ACC112 (cell line): ENCODE results near the gene STPG3.
"Not testable (repeated sequence)": the region's sequence is repeated elsewhere in the genome, so short reads cannot be mapped to it uniquely, and the experiment has no call there.

Experiments used
- H2AFZ ChIP-seq: fragments of 200-600 bp; sonication (generic); one replicate; pipeline ENCODE4 v1.6.0; 2017; ENCODE audit warnings: antibody characterized with exemption, low read length; ENCODE audit not compliant: unreplicated experiment
- H3K27ac ChIP-seq: fragments of 200-600 bp; sonication (generic); 2 replicates; pipeline ENCODE4 v1.5.1; 2014; ENCODE audit warnings: low read depth, mild to moderate bottlenecking, antibody characterized with exemption, low read length, moderate library complexity
- H3K27me3 ChIP-seq: fragments of 200-600 bp; sonication (generic); 2 replicates; pipeline ENCODE4 v1.6.1; 2014; ENCODE audit warnings: mild to moderate bottlenecking, antibody characterized with exemption, low read length, moderate library complexity, mixed read lengths; ENCODE audit not compliant: insufficient read depth
- H3K36me3 ChIP-seq: fragments of 200-600 bp; sonication (generic); 2 replicates; pipeline ENCODE4 v1.6.1; 2016; ENCODE audit warnings: mild to moderate bottlenecking, antibody characterized with exemption, low read length, moderate library complexity, mixed read lengths; ENCODE audit not compliant: insufficient read depth
- H3K4me1 ChIP-seq: fragments of 200-600 bp; sonication (generic); one replicate; pipeline ENCODE4 v1.6.1; 2016; ENCODE audit warnings: low read length, mixed read lengths; ENCODE audit not compliant: insufficient read depth, unreplicated experiment, control insufficient read depth
- H3K4me3 ChIP-seq: fragments of 200-600 bp; sonication (generic); 2 replicates; pipeline ENCODE4 v1.5.1; 2014; ENCODE audit warnings: mild to moderate bottlenecking, low read depth, low read length
- H3K79me2 ChIP-seq: fragments of 200-600 bp; sonication (generic); one replicate; pipeline ENCODE4 v1.6.0; 2016; ENCODE audit warnings: low read length; ENCODE audit not compliant: control insufficient read depth, unreplicated experiment, insufficient read depth

STPG3 gene

DNA sequence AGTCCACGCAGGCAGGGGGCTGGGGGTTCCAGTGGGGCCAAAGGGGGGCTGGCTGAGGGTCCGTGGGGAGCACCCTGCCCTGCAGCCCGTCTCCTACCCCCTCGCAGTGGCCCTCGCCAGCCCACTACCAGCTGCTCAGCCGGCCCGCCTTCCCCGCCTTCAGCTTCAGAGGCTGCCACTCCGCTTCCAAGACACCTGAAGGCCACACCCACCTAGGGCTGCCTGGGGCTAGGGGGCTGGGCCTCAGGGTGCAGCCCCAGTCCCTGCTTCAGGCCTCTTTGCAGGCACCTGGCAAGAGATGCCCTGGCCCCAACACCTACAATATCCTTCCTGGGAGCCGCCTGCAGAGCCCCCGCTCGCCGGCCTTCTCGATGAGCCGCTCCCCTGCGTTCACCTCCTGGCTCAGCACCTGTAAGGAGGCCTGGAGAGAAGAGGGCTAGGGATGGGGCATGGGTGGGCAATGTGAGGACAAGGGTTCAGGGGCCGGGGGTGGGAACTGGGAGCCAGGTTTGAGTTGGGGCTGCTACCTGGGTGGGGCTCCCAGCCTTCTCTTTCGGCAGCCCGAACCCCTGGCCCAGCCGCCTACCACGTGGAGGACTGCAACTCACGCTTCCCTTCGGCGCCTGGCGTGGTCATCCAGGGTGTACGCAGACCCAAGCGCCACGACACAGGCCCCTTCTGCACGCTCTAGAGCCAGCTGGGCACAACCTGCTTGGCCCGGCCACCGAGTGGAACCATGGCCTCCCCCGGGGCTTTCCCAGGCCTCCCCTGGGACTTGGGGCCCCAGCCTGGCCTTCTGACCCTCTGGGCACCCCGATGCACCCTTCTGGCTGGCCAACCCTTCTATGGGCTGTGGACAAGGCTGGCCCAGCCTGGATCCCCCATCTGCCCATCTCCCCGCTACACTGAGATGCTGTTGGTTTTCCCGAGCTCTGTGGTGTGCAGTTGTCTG, 1.7 kb downstream of the STPG3 start:
- H3K79me2 ChIP-seq, result peaks cover 19% of the 10 kb centered on the region
- no peak overlapping the region for H3K27ac ChIP-seq
- peaks cover 14% of the 10 kb centered on the region for H3K4me1 ChIP-seq
- no peak overlapping the region for H2AFZ ChIP-seq
- 0 out of 2 replicates have a peak, but pooled peaks cover 3% of the 10 kb centered on the region for H3K36me3 ChIP-seq
- H3K4me3 ChIP-seq, result no peak overlapping the region
- H3K27me3 ChIP-seq, result no peaks in the 10 kb centered on the region

DNA sequence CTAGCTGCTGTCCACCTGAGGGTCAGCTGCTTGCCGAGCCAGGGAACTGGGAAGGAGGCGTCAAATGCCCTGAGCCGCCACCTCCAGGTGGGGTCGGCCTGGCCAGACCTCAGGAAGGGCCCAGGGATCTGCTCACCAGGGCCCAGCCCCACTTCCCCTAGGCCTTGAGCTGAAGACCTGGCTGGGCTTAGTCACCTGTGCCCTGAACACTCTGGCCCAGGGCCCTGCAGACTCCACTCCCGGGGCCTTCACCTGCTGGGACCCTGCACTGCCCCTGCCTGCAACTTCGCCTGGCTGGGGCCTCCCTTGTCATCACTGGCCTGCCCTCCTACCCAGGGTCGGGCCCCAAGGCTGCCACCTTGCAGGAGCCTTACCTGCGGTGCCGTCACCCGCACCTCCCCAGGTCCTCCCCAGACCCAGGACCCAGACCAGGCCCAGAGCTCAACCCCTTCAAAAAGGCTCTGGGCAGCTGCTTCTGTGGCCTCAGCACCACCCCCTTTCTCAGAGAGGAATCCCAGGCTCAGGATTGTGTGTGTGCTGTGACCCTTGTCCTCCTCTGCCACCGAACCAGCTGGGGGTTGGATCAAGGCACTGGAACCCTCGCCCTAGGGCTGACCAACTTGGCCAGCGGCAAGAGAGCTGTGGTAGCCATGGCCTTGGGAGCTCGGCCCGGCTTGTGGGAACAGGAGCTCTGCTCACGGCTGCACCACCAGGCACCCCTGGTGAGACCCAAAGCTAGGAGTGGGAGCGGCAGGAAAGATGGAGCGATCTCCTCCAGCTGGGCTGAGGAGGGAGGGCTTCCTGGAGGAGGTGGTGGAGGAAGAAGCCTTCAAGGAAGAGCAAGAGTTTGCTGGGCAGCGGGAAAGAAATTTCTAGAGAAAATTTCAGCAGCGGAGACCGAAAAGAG, 2.9 kb downstream of the STPG3 start:
- Histone ChIP-seq H3K36me3 (peaks cover 6% of the 10 kb centered on the region; the same call in 1 of the 2 replicates), H3K4me3 (peak overlapping the region; percentile 83), H3K27ac (no peak overlapping the region), H3K4me1 (peaks cover 14% of the 10 kb centered on the region), H3K79me2 (peaks cover 19% of the 10 kb centered on the region), H3K27me3 (no peaks in the 10 kb centered on the region), H2AFZ (peak overlapping the region; percentile 98)

DNA sequence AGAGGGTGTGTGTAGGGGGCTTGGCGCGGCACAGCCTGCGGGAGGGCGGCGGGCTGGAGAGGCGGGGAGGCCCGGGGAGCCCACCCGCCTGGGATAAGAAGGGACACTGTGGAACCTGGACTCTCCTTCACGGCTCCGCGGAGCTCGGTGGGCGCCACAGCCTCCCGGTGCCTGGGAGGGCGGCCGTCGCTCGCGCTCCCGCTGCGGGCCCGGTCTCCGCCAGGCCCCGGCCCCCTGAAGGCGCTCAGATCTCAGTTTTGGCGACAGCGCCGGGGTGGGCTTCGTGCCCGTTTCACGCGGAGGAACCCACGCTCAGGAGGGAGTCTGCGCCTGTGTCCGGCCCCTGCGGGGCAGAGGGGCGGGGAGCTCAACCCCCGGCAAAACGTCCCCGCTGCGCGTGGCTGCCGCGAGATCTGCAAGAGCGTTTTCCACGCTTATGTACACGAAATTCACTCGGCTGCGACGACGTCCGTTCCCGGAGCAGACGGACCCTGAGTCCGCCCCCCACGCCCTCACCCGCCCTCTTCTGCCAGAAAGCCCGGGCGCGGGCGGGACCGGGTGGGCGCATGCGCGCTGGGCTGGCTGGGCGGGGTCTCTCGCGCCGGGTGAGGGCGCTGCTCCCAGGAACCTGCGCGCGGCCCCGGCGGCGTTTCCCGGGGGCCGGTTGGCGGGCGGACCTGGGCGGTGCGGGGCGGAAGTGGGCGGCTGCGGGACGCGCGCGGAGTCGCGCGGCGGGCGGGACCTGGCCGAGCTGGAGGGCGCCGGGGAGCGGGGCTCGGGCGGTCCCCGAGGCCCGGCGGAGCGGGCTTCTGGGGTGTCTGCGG, 3.8 kb downstream of the STPG3 start, which contains the start of gene NELFB:
NELFB (plus strand) TSS at position 704 of the 824 bp plus-strand sequence.
- Histone ChIP-seq H3K4me1 (peaks cover 14% of the 10 kb centered on the region), H3K79me2 (peaks cover 19% of the 10 kb centered on the region), H2AFZ (peak within 1 kb of the TSS; percentile 98), H3K27ac (no peak within 1 kb of the TSS), H3K36me3 (peaks cover 6% of the 10 kb centered on the region; the same call in 1 of the 2 replicates), H3K27me3 (no peaks in the 10 kb centered on the region), H3K4me3 (peak within 1 kb of the TSS; percentile 83)

DNA sequence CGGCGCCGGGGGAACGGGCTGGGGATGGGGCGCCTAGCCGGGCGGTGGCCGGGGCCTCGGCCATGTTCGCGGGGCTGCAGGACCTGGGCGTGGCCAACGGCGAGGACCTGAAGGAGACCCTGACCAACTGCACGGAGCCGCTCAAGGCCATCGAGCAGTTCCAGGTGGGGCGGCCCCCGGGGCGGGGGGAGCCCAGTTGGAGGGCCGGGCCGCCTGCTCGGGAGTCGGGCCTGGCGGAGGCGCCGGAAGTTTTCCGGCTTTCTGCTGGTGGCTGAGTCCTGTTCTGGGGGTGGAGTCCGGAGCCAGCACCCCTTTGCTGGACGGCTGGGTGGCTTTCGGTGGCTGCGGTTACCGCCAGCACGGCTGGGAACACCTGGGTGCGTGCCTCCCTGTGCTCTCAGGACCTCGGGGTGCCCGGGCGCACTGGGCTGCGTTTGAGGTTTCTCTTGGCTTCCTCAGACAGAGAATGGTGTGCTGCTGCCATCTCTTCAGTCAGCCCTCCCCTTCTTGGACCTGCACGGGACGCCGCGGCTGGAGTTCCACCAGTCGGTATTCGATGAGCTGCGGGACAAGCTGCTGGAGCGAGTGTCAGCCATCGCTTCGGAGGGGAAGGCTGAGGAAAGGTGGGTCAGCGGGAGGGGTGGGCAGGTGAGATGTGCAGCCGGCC, 4.5 kb downstream of the STPG3 start:
- Histone ChIP-seq H3K4me1 (peaks cover 14% of the 10 kb centered on the region), H2AFZ (peak overlapping the region; percentile 91)

DNA sequence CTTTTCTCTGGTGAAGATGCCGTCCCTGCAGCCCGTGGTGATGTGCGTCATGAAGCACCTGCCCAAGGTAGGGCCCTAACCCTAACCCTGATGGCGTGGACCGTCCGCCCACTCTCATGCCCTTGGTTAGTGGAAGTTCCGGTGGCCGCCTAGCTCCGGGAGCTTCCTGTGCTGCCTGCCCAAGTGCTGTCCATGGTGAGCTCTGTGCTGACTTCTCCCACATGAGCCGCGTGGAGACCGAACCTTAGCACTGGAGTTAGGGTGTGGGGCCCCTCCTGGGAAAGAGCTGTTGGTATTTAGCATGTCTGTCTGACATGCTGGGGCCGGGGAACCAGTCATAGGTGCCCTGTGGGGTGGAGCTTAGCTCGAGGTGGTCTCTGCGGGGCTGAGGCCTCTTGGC, 5.3 kb downstream of the STPG3 start:
- Histone ChIP-seq H2AFZ (no peak overlapping the region), H3K27me3 (no peaks in the 10 kb centered on the region), H3K79me2 (peaks cover 19% of the 10 kb centered on the region), H3K4me3 (peak overlapping the region; percentile 83), H3K36me3 (peaks cover 6% of the 10 kb centered on the region; the same call in 1 of the 2 replicates), H3K4me1 (peaks cover 14% of the 10 kb centered on the region), H3K27ac (no peak overlapping the region)

More for the DNA sequence above, 4.5 kb downstream of the STPG3 start:
- H3K36me3 ChIP-seq, result peaks cover 6% of the 10 kb centered on the region; the same call in 1 of the 2 replicates
- peak overlapping the region; percentile 83 for H3K4me3 ChIP-seq
- peaks cover 19% of the 10 kb centered on the region for H3K79me2 ChIP-seq
- H3K27me3 ChIP-seq, result no peaks in the 10 kb centered on the region
- no peak overlapping the region for H3K27ac ChIP-seq

DNA sequence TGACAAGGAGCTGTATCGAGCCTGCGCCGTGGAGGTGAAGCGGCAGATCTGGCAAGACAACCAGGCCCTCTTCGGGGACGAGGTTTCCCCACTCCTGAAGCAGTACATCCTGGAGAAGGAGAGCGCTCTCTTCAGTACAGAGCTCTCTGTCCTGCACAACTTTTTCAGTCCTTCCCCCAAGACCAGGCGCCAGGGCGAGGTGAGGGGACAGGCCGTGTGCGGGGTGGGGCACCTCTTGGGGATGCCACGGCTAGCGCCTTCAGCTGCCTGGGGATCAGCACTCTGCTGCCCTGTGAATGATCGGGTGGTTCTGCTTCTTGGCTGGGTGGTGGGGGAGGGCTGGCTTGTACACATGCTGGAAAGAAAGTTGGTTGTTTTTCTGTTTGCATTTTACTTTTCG, 5.8 kb downstream of the STPG3 start:
- Histone ChIP-seq H3K36me3 (peaks cover 6% of the 10 kb centered on the region; the same call in 1 of the 2 replicates), H3K4me1 (peaks cover 14% of the 10 kb centered on the region), H3K27ac (no peak overlapping the region), H3K79me2 (peaks cover 19% of the 10 kb centered on the region), H3K4me3 (peak overlapping the region; percentile 83), H2AFZ (no peak overlapping the region), H3K27me3 (no peaks in the 10 kb centered on the region)

DNA sequence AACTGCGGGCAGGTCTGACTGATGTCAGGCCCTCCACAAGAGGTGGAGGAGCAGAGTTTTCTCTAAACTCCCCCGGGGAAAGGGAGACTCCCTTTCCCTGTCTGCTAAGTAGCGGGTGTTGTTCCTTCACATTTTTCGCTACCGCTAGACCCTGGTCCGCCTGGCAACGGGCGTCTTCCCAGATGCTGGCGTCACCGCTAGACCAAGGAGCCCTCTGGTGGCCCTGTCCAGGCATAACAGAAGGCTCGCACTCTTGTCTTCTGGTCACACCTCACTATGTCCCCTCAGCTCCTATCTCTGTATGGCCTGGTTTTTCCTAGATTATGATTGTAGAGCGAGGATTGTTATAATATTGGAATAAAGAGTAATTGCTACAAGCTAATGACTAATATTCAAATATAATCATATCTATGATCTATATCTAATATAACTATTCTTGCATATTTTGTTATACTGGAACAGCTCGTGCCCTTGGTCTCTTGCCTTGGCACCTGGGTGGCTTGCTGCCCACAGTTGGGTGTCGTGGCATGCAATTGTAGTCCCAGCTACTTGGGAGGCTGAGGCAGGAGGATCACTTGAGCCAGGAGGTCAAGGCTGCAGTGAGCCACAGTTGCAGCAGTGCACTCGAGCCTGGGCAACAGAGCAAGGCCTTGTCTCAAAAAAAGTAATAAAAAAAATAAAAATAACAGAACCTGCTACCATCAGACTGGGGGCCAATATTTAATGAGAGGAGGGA, 11.3 kb downstream of the STPG3 start:
- not testable (repeated sequence) for H3K27ac ChIP-seq, H3K79me2 ChIP-seq, H3K27me3 ChIP-seq, H3K4me3 ChIP-seq, H2AFZ ChIP-seq, H3K4me1 ChIP-seq
- H3K36me3 ChIP-seq, result peaks cover 11% of the 10 kb centered on the region; the same call in 1 of the 2 replicates

DNA sequence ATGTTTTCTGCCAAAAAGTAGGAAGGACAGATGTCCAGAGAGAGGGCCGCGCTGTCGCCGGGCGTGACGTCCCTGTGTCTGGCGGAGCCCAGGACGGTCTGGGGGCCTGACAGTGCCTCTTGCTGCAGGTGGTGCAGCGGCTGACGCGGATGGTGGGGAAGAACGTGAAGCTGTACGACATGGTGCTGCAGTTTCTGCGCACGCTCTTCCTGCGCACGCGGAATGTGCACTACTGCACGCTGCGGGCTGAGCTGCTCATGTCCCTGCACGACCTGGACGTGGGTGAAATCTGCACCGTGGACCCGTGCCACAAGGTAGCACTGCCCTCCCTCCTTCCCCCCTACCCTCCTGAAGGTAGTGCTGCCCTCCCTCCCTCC, 11.8 kb downstream of the STPG3 start:
- Histone ChIP-seq H3K79me2 (no peaks in the 10 kb centered on the region), H3K27me3 (no peaks in the 10 kb centered on the region), H2AFZ (no peak overlapping the region), H3K4me1 (peaks cover 4% of the 10 kb centered on the region), H3K27ac (no peak overlapping the region), H3K36me3 (peaks cover 11% of the 10 kb centered on the region; the same call in 1 of the 2 replicates), H3K4me3 (no peak overlapping the region)

DNA sequence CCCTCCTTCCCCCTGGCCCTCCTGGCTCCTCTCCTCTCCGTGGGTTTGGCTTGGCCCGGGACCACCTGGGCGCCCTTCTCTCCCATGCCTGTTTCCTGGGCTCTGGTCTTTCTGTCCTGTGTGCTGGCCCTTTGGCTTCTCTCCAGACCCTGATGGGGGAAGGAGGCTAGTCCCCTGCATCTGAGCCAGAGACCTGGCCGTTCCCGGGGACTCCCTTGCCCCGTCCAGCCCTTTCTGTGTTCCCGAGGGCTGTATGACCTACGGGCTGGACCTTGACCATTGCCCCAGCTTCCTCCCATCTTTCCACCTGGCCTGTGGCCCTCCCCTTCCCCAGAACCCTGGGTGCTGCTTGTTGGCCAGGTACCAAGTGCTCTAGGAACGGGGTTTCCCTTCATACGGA, 12.4 kb downstream of the STPG3 start:
- peaks cover 10% of the 10 kb centered on the region for H3K4me1 ChIP-seq
- no peaks in the 10 kb centered on the region for H3K79me2 ChIP-seq
- H2AFZ ChIP-seq, result no peak overlapping the region
- no peak overlapping the region for H3K4me3 ChIP-seq
- H3K36me3 ChIP-seq, result peaks cover 11% of the 10 kb centered on the region; the same call in 1 of the 2 replicates
- H3K27me3 ChIP-seq, result no peaks in the 10 kb centered on the region
- no peak overlapping the region for H3K27ac ChIP-seq
